Activated naive CD4-positive, alpha-beta T cell (primary cell): ENCODE data around the gene PAPSS2.
"Not testable (repeated sequence)": the region's sequence is repeated elsewhere in the genome, so short reads cannot be mapped to it uniquely, and the experiment has no call there.

Experiments used
- DNase-seq, 4 experiments: peaks; one replicate each; lab custom pipeline; 2025; lab: John Stamatoyannopoulos, UW

Gene PAPSS2

DNA sequence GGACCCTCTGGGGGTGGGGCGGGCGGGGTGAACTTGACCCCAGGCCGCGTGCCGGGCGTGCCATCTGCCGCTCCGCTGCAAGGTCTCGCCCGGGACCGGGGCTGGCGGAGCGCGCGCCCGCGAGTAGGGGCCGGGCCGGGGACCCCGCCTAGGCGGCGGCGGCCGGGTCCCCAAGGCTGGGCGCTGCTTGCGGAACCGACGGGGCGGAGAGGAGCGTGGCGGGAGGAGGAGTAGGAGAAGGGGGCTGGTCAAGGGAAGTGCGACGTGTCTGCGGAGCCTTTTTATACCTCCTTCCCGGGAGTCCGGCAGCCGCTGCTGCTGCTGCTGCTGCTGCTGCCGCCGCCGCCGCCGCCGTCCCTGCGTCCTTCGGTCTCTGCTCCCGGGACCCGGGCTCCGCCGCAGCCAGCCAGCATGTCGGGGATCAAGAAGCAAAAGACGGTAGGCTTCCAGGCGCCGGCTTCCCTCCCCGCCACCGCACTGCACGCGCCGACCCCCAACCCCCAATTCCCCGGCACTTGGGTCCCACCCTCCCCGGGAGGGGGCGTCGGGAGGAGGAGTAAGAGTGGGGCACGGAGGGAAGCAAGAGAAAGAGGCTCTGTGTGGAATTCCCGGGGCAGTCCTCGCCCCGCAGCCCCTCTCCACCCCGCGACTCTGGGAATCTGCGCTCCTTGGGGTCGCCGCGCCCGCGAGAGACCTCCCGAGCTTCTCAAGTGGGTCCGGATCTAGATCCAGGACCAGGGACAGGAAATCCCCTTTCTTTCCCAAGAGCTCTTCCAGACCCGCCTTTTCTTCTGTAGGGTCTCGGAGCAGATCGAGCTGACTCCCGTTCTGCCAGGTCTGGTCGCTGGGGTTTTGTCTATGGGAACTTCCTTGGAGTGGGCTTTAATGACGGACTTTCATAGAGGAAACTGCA, at the start of gene PAPSS2:
Gene PAPSS2, plus strand, starts transcription at position 308 of the 913 bp plus-strand sequence. Its CDS starts 104 bp downstream, at position 412.
- peak in 1 of 4 experiments; percentile 3 for DNase-seq

- not testable (repeated sequence) for DNase-seq
These were observed 48.3 kb upstream of the PAPSS2 start for GRCh38 chr10:87611341-87611740.

- no peak for DNase-seq
These were observed 47.6 kb upstream of the PAPSS2 start for GRCh38 chr10:87612115-87612514.

- no peak for DNase-seq
These were observed 45.9 kb upstream of the PAPSS2 start for GRCh38 chr10:87613751-87614150.

GRCh38 chr10:87615856-87616255, 43.8 kb upstream of the PAPSS2 start:
- no peak for DNase-seq

GRCh38 chr10:87617503-87617902, 42.2 kb upstream of the PAPSS2 start:
- no peak for DNase-seq

DNA sequence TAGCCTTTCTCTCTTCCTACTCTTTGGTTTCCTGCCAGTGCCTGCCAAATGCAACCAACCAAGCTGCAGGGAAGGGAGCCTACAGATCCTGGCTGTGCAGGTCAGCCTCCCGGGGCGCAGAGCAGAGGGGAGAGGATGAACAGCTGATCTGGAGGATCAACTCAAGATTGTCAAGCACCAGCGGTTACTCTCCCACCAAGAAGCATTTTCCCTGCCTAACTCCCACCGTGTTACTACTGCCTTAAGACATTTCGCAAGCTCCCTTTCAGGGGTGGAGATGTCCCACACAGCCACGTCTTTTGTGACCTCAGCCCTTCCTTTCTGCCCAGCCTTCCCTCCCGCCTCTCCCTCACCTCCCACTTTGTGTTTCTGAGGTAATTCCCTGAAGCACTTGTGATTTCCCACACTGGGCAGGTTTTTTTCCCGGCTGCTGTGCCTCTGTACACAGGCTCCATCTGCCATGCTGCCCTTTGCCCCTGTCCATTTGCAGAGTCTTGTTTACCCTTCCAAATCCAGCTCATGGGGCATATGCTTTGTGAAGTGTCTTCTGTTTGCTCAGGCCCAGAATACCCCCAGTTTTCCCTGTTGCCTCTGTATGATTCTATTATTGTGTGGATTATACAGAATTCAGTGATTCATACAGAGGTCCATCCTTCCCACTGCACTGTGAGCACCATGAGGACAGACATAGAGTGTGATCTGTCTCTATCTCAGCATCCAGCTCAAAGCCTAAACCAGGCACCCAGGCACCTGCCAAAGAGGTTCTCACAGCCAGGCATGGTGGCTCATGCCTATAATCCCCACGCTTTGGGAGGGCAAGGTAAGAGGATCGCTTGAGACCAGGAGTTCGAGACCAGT, 40.9 kb upstream of the PAPSS2 start:
- DNase-seq = no peak

DNA sequence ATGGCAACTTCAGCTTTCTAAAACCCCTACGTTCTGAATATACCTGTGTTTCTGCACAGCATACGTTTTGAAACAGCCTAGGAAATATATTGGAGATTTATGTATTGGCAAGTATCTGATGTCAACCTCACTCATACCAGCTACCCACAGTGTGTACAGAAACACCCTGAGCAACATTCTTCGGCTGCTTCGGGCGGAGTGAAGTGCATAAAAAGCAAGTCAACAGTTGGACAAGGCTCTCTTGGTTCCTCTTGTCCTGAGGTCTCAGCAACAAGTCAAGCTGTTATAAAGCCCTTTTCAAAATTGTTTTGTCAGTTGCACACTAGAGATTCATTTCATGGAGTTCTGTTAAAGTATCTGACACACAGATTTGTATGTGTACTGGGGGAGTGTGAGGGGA, 40.0 kb upstream of the PAPSS2 start:
- DNase-seq = no peak

DNA sequence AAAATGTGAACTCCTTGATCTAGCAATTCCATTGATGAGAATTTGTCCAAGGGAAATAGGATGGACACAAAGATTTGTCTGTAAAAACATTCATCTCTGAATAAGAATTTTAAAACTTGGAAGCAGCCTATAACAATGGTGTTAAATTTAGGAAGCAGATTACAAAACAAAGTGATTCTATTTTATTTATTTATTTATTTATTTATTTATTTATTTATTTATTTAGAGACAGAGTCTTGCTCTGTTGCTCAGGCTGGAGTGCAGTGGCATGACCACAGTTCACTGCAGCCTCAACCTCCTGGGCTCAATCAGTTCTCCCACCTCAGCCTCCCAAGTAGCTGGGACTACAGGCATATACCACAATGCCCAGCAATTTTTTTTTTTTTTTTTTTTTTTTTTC, 38.2 kb upstream of the PAPSS2 start:
- not testable (repeated sequence) for DNase-seq

DNA sequence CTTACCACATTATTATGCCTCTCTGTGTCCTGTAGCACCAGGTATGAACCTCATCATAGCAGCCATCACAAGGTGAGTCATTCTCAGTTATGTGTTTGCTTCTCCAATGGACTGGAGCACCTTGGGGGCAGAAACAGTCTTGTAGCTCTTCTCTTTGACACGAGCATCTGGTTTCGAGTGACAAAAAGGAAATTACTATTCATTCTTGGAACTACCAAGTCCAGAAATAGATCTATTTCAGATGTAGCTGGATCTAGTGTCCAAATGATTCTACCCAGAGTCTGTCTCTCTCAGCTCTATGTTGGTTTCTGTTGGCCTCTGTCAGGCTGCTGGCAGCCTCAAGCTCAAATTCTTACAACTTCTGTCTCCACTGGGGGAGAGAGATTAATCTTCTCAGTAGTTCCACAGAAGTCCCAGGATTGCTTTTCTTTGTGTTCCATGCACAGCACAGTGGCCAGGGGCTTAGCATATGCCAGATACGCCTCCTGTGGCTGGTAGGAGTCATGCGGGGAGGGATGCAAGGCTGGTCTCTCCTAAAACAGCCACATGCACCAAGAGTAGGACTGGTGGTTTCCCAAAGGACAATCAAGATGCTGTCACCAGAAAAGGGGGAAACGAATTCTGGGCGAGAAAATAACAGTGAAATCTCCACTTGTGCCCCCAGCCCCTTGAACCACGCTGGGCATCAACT, 37.2 kb upstream of the PAPSS2 start:
- DNase-seq = no peak

DNA sequence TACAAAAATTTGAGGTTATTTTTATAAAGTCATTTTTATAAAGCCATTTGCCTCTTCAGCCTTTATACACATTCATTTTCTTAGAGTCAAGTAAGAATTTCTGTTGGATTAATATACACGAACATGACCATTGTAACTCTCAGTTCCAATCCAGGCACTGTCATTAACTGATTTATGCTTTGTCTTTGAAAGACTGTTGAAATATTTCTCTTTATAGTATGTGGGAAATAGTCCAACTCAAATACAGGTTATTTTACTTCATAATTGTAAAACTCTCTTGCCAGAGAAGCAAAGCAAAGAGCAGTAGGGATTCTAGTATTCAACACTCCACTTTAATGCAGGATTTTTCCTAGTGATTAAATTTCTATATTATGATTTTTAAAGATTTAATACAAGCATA, 36.5 kb upstream of the PAPSS2 start:
- DNase-seq = no peak

- DNase-seq = no peak
These were observed 34.0 kb upstream of the PAPSS2 start for GRCh38 chr10:87625661-87626060.

DNA sequence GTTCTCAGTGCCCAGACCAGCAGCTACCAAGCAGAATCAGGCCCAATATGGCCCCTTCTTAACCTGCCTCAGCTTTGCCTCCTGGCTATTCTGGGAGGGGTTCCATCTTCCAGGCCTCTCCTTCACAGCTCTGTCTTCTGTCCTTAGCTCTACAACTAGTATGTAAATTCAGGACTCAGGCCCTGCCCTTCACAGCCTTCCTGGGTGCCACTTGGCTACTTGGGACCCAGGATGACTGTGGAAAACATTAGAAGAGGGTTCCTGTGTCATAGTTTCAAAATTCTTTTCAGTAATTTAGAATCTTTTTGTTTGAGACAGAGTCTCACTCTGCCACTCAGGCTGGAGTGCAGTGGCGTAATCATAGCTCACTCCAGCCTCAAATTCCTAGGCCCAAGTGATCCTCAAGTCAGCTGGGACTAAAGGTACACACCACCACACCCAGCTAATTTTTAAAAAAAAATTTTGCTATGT, 33.2 kb upstream of the PAPSS2 start:
- no peak for DNase-seq

DNA sequence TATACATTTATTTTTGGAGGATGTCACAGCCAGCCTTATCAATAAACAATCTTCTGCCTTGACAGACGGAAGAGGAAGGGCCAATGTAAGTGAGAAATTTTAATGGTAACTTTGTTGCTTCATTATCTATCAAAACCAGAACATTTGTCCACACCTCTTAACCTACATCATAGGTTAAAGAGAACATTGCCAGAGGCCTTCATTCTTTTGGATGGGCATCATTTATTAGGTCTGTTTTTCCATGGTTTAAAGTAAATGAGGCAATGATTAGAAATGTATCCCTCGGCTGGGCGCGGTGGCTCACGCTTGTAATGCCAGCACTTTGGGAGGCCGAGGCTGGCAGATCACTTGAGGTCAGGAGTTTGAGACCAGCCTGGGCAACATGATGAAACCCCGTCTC, 29.5 kb upstream of the PAPSS2 start:
- DNase-seq = no peak

DNA sequence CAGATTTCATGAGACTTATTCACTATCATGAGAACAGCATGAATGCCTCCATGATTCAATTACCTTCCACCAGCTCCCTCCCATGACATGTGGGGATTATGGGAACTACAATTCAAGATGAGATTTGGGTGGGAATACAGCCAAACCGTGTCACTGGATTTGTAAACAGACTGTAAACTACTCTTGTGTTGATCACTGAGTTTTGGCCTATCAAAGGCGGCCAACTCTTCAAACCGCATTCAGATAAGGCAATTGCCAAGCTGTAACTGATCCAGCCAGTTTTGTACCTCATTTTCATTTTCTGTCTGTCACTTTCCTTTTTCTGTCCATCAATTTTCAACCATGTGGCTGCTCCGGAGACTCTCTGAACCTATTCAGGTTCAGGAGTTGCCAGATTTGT, 27.2 kb upstream of the PAPSS2 start:
- no peak for DNase-seq

DNA sequence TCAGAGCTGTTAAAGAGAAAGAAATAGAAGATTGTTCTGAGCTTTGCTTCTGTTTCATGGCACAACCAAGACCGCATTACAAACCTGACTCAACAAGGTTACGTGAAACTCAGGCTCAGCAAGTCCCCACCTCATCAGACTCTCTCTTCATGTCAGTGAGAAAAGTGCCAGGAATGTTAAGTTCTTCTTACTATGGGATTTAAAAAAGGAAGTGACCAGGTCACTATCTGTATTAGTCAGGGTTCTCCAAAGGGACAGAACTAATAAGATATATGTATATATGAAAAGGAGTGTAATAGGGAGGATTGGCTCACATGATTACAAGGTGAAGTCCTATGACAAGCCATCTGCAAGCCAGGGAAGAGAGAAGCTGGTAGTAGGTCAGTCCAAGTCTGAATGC, 25.4 kb upstream of the PAPSS2 start:
- no peak for DNase-seq

DNA sequence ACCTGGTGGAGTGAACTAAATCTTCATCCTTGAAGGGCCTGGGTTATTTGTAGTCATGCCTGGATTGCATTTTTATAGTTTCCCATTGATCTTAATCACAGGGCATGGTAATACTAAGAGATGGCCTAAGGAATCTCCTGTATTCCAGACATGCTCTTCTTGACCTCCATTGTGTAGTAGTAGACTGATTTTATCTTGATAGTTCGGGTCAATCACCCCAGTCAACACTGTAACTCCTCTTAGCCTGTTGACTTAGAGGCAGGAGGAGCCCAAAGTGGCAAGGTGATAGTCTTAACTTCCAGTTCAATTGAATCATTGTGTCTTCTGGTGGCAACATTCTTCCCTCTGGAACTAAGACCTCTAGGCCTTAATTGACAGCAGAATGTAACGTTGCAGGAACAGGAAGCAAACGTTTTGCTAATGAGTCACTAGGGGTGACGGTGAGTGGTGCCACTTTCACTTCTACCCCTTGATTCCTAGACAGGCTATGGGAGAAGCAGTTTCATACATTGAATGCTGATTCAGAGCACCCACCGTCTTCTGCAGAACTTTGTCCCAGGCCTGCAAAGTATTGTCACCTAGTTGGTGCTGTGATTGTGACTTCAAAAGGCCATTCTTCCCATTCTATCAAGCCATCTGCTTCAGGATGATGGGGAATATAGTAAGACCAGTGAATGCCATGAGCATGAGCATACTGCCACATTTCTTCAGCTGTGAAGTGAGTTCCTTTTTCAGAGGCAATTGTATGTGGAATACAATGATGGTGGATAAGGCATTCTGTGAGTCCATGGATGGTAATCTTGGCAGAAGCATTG, 24.0 kb upstream of the PAPSS2 start:
- DNase-seq = no peak

DNA sequence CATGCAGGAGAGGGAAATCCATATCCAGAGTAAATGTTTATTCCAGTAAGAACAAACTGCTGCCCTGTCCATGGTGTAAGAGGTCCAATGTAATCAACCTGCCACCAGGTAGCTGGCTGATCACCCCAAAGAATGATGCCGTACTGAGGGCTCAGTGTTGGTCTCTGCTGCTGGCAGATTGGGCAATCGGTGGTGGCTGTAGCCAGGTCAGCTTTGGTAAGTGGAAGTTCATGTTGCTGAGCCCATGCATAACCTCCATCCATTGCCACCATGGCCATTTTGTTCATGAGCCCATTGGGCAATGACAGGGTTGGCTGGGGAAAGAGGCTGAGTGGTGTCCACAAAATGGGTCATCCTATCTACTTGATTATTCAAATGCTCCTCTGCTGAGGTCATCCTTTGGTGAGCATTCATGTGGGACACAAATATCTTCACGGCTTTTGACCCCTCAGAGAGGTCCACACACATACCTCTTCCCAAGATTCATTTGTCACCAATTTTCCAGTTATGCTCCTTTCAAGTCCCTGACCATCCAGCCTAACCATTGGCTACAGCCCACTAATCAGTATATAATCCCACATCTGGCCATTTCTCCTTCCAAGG, 23.3 kb upstream of the PAPSS2 start:
- no peak for DNase-seq

- DNase-seq = no peak
These were observed 20.2 kb upstream of the PAPSS2 start for GRCh38 chr10:87639493-87639892.

DNA sequence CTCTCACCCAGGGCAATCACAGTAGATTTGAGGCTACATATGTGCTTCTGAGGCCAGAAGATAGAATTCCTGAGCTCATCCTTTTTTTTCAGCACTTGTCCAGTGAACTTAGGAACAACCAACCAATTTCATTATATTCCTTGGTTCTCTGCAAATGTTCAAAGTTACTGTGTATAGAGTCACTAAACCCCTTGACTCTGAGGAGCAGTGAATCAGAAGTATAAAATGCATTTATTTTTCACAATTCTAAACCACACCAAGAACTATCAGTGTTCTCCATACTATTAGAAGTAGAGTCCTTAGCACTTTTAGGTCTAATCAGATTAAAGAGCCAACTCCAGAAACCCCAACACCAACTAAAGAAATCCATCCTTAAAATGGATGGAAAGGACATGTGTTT, 19.6 kb upstream of the PAPSS2 start:
- no peak for DNase-seq

DNA sequence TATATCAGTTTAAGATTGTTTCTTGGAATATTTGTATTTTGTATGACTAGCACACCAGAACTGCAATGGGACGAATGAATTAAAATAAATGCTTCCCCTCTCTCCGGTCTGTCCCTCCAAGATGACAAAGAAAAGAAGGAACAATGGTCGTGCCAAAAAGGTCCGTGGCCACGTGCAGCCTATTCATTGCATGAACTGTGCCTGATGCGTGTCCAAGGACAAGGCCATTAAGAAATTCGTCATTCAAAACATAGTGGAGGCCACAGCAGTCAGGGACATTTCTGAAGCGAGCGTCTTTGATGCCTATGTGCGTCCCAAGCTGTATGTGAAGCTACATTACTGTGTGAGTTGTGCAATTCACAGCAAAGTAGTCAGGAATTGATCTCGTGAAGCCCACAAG, 17.2 kb upstream of the PAPSS2 start:
- no peak for DNase-seq
